ENCODE data around the gene PXDN. TPM values are rescaled to one million over a fixed set of nuclear protein-coding genes. Genes with fewer than 3 reads are reported as not detected.
"Not testable (repeated sequence)": the region's sequence is repeated elsewhere in the genome, so short reads cannot be mapped to it uniquely, and the experiment has no call there.

The PXDN gene
- polyA plus RNA-seq, 3 donors from 2014 or later, result 0.93 to 1.0 TPM; not detected in 1

GRCh38 chr2:1622521-1623200 is 121.7 kb downstream of the PXDN start:
- no peak overlapping the region for H3K27ac Mint-ChIP-seq
- H3K36me3 Mint-ChIP-seq, result no peaks in the 10 kb centered on the region
- no peak overlapping the region for H3K4me3 Mint-ChIP-seq
- DNase-seq, result no peak
- H3K27me3 Mint-ChIP-seq (ENCODE audit: low read depth in 3 of 3), result peaks cover 0 to 7% (median 2%) of the 10 kb centered on the region in 3 donors
- no peaks in the 10 kb centered on the region for H3K4me1 Mint-ChIP-seq
- H3K9me3 Mint-ChIP-seq, result no peaks in the 10 kb centered on the region

GRCh38 chr2:1621976-1622375 is 122.3 kb downstream of the PXDN start:
- H3K27ac Mint-ChIP-seq; H3K4me1 Mint-ChIP-seq; H3K27me3 Mint-ChIP-seq (ENCODE audit: low read depth in 3 of 3); DNase-seq; H3K36me3 Mint-ChIP-seq; H3K4me3 Mint-ChIP-seq; H3K9me3 Mint-ChIP-seq: not testable (repeated sequence)

GRCh38 chr2:1621501-1621900 is 122.8 kb downstream of the PXDN start:
- H3K27me3 Mint-ChIP-seq (ENCODE audit: low read depth in 3 of 3), result peaks cover 0 to 3% (median 2%) of the 10 kb centered on the region in 3 donors
- no peak overlapping the region for H3K27ac Mint-ChIP-seq
- H3K4me3 Mint-ChIP-seq, result no peak overlapping the region
- no peaks in the 10 kb centered on the region for H3K4me1 Mint-ChIP-seq
- no peaks in the 10 kb centered on the region for H3K9me3 Mint-ChIP-seq
- DNase-seq, result no peak
- no peaks in the 10 kb centered on the region for H3K36me3 Mint-ChIP-seq

GRCh38 chr2:1621041-1621440 is 123.3 kb downstream of the PXDN start:
- no peak for DNase-seq
- Mint-ChIP-seq H3K27ac (no peak overlapping the region), H3K27me3 (ENCODE audit: low read depth in 3 of 3) (peaks cover under 1 to 6% (median 2%) of the 10 kb centered on the region in 3 donors), H3K4me1 (no peaks in the 10 kb centered on the region), H3K9me3 (no peaks in the 10 kb centered on the region), H3K4me3 (no peak overlapping the region), H3K36me3 (no peaks in the 10 kb centered on the region)

GRCh38 chr2:1620081-1620480 is 124.2 kb downstream of the PXDN start:
- Mint-ChIP-seq H3K4me3 (no peak overlapping the region), H3K4me1 (no peaks in the 10 kb centered on the region), H3K9me3 (no peaks in the 10 kb centered on the region), H3K27ac (no peak overlapping the region), H3K27me3 (ENCODE audit: low read depth in 3 of 3) (peaks cover 2 to 6% (median 2%) of the 10 kb centered on the region in 3 donors), H3K36me3 (no peaks in the 10 kb centered on the region)
- DNase-seq, result no peak

GRCh38 chr2:1619556-1619955 is 124.8 kb downstream of the PXDN start:
- H3K4me3 Mint-ChIP-seq, result no peak overlapping the region
- no peaks in the 10 kb centered on the region for H3K4me1 Mint-ChIP-seq
- DNase-seq, result no peak
- H3K27ac Mint-ChIP-seq, result no peak overlapping the region
- peaks cover 2 to 6% (median 2%) of the 10 kb centered on the region in 3 donors for H3K27me3 Mint-ChIP-seq (ENCODE audit: low read depth in 3 of 3)
- H3K9me3 Mint-ChIP-seq, result no peaks in the 10 kb centered on the region
- no peaks in the 10 kb centered on the region for H3K36me3 Mint-ChIP-seq

GRCh38 chr2:1618974-1619373 is 125.3 kb downstream of the PXDN start:
- Mint-ChIP-seq H3K4me1 (no peaks in the 10 kb centered on the region), H3K9me3 (no peaks in the 10 kb centered on the region), H3K27me3 (ENCODE audit: low read depth in 3 of 3) (peaks cover 3 to 6% (median 3%) of the 10 kb centered on the region in 3 donors), H3K27ac (no peak overlapping the region), H3K36me3 (no peaks in the 10 kb centered on the region), H3K4me3 (no peak overlapping the region)
- no peak for DNase-seq

- H3K4me1 Mint-ChIP-seq, result no peaks in the 10 kb centered on the region
- no peak for DNase-seq
- no peak overlapping the region for H3K27ac Mint-ChIP-seq
- no peaks in the 10 kb centered on the region for H3K36me3 Mint-ChIP-seq
- H3K27me3 Mint-ChIP-seq (ENCODE audit: low read depth in 3 of 3), result peaks cover 1 to 8% (median 3%) of the 10 kb centered on the region in 3 donors
- no peak overlapping the region for H3K4me3 Mint-ChIP-seq
- no peaks in the 10 kb centered on the region for H3K9me3 Mint-ChIP-seq
These were observed 125.9 kb downstream of the PXDN start for GRCh38 chr2:1618191-1618961.

- no peak overlapping the region for H3K4me3 Mint-ChIP-seq
- no peak overlapping the region for H3K27ac Mint-ChIP-seq
- H3K27me3 Mint-ChIP-seq (ENCODE audit: low read depth in 3 of 3), result peaks cover 1 to 4% (median 3%) of the 10 kb centered on the region in 3 donors
- no peaks in the 10 kb centered on the region for H3K36me3 Mint-ChIP-seq
- no peaks in the 10 kb centered on the region for H3K4me1 Mint-ChIP-seq
- no peak for DNase-seq
- no peaks in the 10 kb centered on the region for H3K9me3 Mint-ChIP-seq
These were observed 126.8 kb downstream of the PXDN start for GRCh38 chr2:1617425-1618021.

- Mint-ChIP-seq H3K4me3 (no peak overlapping the region), H3K4me1 (no peaks in the 10 kb centered on the region), H3K9me3 (peaks cover 0 to 3% (median 0%) of the 10 kb centered on the region in 6 donors), H3K27me3 (ENCODE audit: low read depth in 3 of 3) (peaks cover 1 to 4% (median 3%) of the 10 kb centered on the region in 3 donors), H3K36me3 (no peaks in the 10 kb centered on the region), H3K27ac (no peak overlapping the region)
- no peak for DNase-seq
These were observed 129.8 kb downstream of the PXDN start for GRCh38 chr2:1614564-1614963.

- H3K27ac Mint-ChIP-seq, result no peak overlapping the region
- no peaks in the 10 kb centered on the region for H3K36me3 Mint-ChIP-seq
- H3K9me3 Mint-ChIP-seq, result peaks cover 0 to 3% (median 0%) of the 10 kb centered on the region in 6 donors
- peaks cover 1 to 4% (median 3%) of the 10 kb centered on the region in 3 donors for H3K27me3 Mint-ChIP-seq (ENCODE audit: low read depth in 3 of 3)
- no peak for DNase-seq
- no peaks in the 10 kb centered on the region for H3K4me1 Mint-ChIP-seq
- H3K4me3 Mint-ChIP-seq, result no peak overlapping the region
These were observed 130.5 kb downstream of the PXDN start for GRCh38 chr2:1613731-1614354.

GRCh38 chr2:1613078-1613445 is 131.3 kb downstream of the PXDN start:
- no peak for DNase-seq
- H3K27ac Mint-ChIP-seq, result no peak overlapping the region
- H3K4me3 Mint-ChIP-seq, result no peak overlapping the region
- no peaks in the 10 kb centered on the region for H3K4me1 Mint-ChIP-seq
- H3K36me3 Mint-ChIP-seq, result no peaks in the 10 kb centered on the region
- peaks cover 1 to 4% (median 3%) of the 10 kb centered on the region in 3 donors for H3K27me3 Mint-ChIP-seq (ENCODE audit: low read depth in 3 of 3)
- peaks cover 0 to 3% (median 0%) of the 10 kb centered on the region in 6 donors for H3K9me3 Mint-ChIP-seq

GRCh38 chr2:1612391-1613077 is 131.8 kb downstream of the PXDN start:
- Mint-ChIP-seq H3K4me1 (no peaks in the 10 kb centered on the region), H3K9me3 (peaks cover 0 to 3% (median 0%) of the 10 kb centered on the region in 6 donors), H3K27ac (no peak overlapping the region), H3K27me3 (ENCODE audit: low read depth in 3 of 3) (peaks cover 1 to 4% (median 3%) of the 10 kb centered on the region in 3 donors), H3K4me3 (no peak overlapping the region), H3K36me3 (no peaks in the 10 kb centered on the region)
- DNase-seq, result no peak

Data from immature natural killer cell (primary cell).